KMS-11 (cell line): ENCODE results near the gene KIR2DL3.

Source experiments
- H2AFZ ChIP-seq: fragments of 200-600 bp; sonication (generic); 2 replicates; pipeline ENCODE4 v1.6.1; 2016; ENCODE audit warnings: antibody characterized with exemption, mixed run types, low read depth
- H3K27ac ChIP-seq: fragments of 200-600 bp; sonication (generic); 2 replicates; pipeline ENCODE4 v1.6.1; 2016; ENCODE audit warnings: mild to moderate bottlenecking, mixed run types
- H3K27me3 ChIP-seq: fragments of 200-600 bp; sonication (generic); 2 replicates; pipeline ENCODE4 v1.6.1; 2017; ENCODE audit warnings: mild to moderate bottlenecking, low read depth, mixed run types, moderate library complexity; ENCODE audit not compliant: insufficient read depth
- H3K36me3 ChIP-seq: fragments of 200-600 bp; sonication (generic); 2 replicates; pipeline ENCODE4 v1.6.1; 2017; ENCODE audit warnings: mild to moderate bottlenecking, mixed run types; ENCODE audit not compliant: insufficient read depth
- H3K4me1 ChIP-seq: fragments of 200-600 bp; sonication (generic); 2 replicates; pipeline ENCODE4 v1.6.1; 2016; ENCODE audit warnings: mild to moderate bottlenecking, low read depth, mixed run types; ENCODE audit not compliant: poor library complexity, severe bottlenecking
- H3K4me2 ChIP-seq: fragments of 200-600 bp; sonication (generic); 2 replicates; pipeline ENCODE4 v1.7.0; 2016; ENCODE audit warnings: mild to moderate bottlenecking, mixed run types
- H3K4me3 ChIP-seq: fragments of 200-600 bp; sonication (generic); IDR thresholded peaks from 2 replicates; pipeline ENCODE4 v1.6.1; 2017; ENCODE audit warnings: low read depth, low read length, mixed read lengths; ENCODE audit not compliant: insufficient read depth
- H3K79me2 ChIP-seq: fragments of 200-600 bp; sonication (generic); 2 replicates; pipeline ENCODE4 v1.6.1; 2016; ENCODE audit warnings: low read depth, mixed run types; ENCODE audit not compliant: insufficient read depth
- H3K9ac ChIP-seq: fragments of 200-600 bp; sonication (generic); 2 replicates; pipeline ENCODE4 v1.6.1; 2016; ENCODE audit warnings: mild to moderate bottlenecking, mixed run types
- H4K20me1 ChIP-seq: fragments of 200-600 bp; sonication (generic); 2 replicates; pipeline ENCODE4 v1.6.1; 2016; ENCODE audit warnings: mild to moderate bottlenecking, mixed run types; ENCODE audit not compliant: insufficient read depth
- TF ChIP-seq, protein P1 (sequence below): fragments of 200-600 bp; sonication (generic); conservative IDR thresholded peaks from 2 replicates; pipeline ENCODE4 v1.6.1; 2017; ENCODE audit warnings: low read depth, mild to moderate bottlenecking, antibody characterized with exemption, low read length, moderate library complexity, mixed read lengths

The KIR2DL3 gene

GRCh38 chr19:54727562-54727961 lies 10.8 kb upstream of the KIR2DL3 start:
- Histone ChIP-seq H4K20me1 (no peaks in the 10 kb centered on the region), H2AFZ (no peak overlapping the region), H3K27me3 (peaks cover 4% of the 10 kb centered on the region; the same call in 1 of the 2 replicates), H3K36me3 (no peaks in the 10 kb centered on the region), H3K4me3 (no peak overlapping the region), H3K27ac (no peak overlapping the region), H3K4me1 (no peaks in the 10 kb centered on the region), H3K4me2 (no peak overlapping the region), H3K79me2 (no peaks in the 10 kb centered on the region), H3K9ac (no peak overlapping the region)
- TF ChIP-seq, protein P1, sequence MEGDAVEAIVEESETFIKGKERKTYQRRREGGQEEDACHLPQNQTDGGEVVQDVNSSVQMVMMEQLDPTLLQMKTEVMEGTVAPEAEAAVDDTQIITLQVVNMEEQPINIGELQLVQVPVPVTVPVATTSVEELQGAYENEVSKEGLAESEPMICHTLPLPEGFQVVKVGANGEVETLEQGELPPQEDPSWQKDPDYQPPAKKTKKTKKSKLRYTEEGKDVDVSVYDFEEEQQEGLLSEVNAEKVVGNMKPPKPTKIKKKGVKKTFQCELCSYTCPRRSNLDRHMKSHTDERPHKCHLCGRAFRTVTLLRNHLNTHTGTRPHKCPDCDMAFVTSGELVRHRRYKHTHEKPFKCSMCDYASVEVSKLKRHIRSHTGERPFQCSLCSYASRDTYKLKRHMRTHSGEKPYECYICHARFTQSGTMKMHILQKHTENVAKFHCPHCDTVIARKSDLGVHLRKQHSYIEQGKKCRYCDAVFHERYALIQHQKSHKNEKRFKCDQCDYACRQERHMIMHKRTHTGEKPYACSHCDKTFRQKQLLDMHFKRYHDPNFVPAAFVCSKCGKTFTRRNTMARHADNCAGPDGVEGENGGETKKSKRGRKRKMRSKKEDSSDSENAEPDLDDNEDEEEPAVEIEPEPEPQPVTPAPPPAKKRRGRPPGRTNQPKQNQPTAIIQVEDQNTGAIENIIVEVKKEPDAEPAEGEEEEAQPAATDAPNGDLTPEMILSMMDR = no peak

DNA sequence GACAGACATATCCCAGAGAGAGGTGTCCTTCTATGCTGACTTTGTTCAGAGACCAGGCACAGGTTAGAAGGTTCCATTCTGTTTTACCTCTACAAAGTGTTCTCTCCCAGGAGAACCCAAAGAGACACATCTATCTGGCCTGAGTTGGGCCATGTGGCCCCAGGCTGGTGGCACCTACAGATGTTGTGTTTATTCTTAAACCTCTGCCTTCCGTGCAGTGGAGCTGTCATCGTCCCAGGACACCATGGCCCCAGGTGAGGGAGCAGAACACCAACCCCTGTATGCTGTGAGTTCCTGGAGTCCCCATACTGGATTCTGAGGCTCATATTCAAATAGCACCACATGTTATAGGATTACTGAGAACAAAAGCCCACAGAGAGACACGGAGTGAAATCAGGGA lies 10.1 kb upstream of the KIR2DL3 start:
- Histone ChIP-seq H3K9ac (no peak overlapping the region), H3K4me3 (no peak overlapping the region), H3K27ac (no peak overlapping the region), H3K4me1 (no peaks in the 10 kb centered on the region), H2AFZ (no peak overlapping the region), H3K79me2 (no peaks in the 10 kb centered on the region), H3K4me2 (no peak overlapping the region), H3K27me3 (peaks cover 4% of the 10 kb centered on the region; the same call in 1 of the 2 replicates), H3K36me3 (no peaks in the 10 kb centered on the region), H4K20me1 (no peaks in the 10 kb centered on the region)
- TF ChIP-seq, protein P1 = no peak

DNA sequence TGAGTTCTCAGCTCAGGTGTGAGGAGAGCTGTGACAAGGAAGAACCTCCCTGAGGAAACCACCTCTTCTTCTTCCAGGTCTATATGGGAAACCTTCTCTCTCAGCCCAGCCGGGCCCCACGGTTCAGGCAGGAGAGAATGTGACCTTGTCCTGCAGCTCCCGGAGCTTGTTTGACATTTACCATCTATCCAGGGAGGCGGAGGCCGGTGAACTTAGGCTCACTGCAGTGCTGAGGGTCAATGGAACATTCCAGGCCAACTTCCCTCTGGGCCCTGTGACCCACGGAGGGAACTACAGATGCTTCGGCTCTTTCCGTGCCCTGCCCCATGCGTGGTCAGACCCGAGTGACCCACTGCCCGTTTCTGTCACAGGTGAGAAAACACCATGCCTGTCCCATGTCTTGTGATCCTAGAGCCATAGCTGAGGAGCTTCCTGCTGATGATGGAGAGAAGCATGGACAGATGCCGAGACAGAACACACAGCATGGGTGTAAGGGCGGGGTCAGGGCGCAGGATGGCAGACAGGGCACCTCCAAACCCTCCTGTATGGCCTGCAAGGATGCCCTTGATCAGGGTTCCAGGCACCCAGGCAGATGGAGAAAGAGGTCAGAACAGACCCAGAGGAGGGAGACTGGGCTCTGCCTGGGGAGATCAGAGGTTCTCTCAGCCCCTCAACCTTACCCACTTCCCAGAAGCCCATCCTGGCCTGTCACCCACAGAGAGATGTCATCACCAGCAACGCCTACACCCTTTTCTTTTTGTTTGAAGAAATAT lies 8.7 kb upstream of the KIR2DL3 start:
- Histone ChIP-seq H3K4me3 (no peak overlapping the region), H3K79me2 (no peaks in the 10 kb centered on the region), H3K27me3 (peaks cover 4% of the 10 kb centered on the region; the same call in 1 of the 2 replicates), H3K4me2 (no peak overlapping the region), H3K9ac (no peak overlapping the region), H3K36me3 (no peaks in the 10 kb centered on the region), H3K4me1 (no peaks in the 10 kb centered on the region), H2AFZ (no peak overlapping the region), H3K27ac (no peak overlapping the region), H4K20me1 (no peaks in the 10 kb centered on the region)
- TF ChIP-seq, protein P1 = no peak

DNA sequence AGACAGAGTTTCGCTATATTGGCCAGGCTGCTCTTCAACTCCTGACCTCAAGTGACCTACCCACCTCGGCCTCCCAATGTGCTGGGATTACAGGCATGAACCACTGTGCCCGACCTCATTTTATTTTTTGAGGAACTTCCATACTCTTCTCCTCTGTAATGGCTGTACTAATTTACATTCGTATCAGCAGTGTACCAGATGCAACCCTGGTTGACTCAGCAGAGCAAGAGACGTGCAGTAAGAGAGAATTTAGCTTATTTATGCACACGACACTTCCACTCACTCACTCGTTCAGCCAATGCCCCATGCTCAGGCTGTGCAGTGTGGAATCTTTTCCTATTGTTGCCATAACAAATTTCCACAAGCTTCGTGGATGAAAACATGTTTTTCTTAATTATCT lies 7.1 kb upstream of the KIR2DL3 start:
- Histone ChIP-seq H3K4me1 (no peaks in the 10 kb centered on the region), H3K9ac (no peak overlapping the region), H3K4me3 (no peak overlapping the region), H3K27me3 (peaks cover 4% of the 10 kb centered on the region; the same call in 1 of the 2 replicates), H2AFZ (no peak overlapping the region), H3K4me2 (no peak overlapping the region), H3K27ac (no peak overlapping the region), H3K36me3 (no peaks in the 10 kb centered on the region), H4K20me1 (no peaks in the 10 kb centered on the region), H3K79me2 (no peaks in the 10 kb centered on the region)
- TF ChIP-seq, protein P1 = no peak
